ENCODE data around the gene FAM32A. TPM values are rescaled to one million over a fixed set of nuclear protein-coding genes. Genes with fewer than 3 reads are reported as not detected.

FAM32A gene
- total RNA-seq, 2 donors from 2014 or later, result 74.8 to 75.5 TPM

DNA sequence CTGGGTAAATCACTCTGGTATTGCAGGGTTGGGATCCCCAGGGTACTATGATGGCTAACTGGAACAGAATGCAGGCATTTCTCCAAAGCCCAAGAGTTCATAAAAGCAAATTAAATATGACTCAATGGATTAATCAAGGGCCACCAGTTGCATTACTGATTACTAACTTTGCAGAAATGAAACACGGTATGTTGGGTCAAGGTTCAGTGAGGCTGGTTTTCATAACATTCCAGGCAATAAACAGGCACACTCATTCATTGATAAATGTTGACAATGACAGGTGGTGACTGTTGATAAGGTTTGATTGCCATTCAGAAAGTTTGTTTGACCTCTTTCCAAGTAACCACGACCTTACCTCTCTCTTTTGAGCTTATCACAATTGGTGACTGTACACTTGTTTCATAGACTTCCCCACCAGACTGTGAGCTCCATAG, 12.0 kb downstream of the FAM32A start:
- ATAC-seq (ENCODE audit: insufficient number of reproducible peaks, low FRiP score, low read depth) (no peak), DNase-seq (ENCODE audit: low spot score) (no peak)
- H3K4me3 ChIP-seq, result peak overlapping the region; percentile 98

GRCh38 chr19:16197622-16198369, 12.6 kb downstream of the FAM32A start, which contains the start of gene AP1M1:
Gene AP1M1 (plus strand): TSS chr19:16197911. CDS start chr19:16198027, 116 bp downstream.
- TF ChIP-seq, protein P1, sequence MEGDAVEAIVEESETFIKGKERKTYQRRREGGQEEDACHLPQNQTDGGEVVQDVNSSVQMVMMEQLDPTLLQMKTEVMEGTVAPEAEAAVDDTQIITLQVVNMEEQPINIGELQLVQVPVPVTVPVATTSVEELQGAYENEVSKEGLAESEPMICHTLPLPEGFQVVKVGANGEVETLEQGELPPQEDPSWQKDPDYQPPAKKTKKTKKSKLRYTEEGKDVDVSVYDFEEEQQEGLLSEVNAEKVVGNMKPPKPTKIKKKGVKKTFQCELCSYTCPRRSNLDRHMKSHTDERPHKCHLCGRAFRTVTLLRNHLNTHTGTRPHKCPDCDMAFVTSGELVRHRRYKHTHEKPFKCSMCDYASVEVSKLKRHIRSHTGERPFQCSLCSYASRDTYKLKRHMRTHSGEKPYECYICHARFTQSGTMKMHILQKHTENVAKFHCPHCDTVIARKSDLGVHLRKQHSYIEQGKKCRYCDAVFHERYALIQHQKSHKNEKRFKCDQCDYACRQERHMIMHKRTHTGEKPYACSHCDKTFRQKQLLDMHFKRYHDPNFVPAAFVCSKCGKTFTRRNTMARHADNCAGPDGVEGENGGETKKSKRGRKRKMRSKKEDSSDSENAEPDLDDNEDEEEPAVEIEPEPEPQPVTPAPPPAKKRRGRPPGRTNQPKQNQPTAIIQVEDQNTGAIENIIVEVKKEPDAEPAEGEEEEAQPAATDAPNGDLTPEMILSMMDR (IDR thresholded peaks at IDR 0.05), result no peak
- H3K4me3 ChIP-seq, result peak within 1 kb of the TSS; percentile 98
- no peaks in the 10 kb centered on the region for H3K9me3 ChIP-seq
- H3K4me1 ChIP-seq (ENCODE audit: control insufficient read depth in 1 of 2, low read depth in 2 of 2), result peaks cover 18 to 22% of the 10 kb centered on the region in 2 donors
- no peaks in the 10 kb centered on the region for H3K27me3 ChIP-seq (replicated peaks; ENCODE audit: insufficient read depth)
- DNase-seq (ENCODE audit: low spot score) (peak; percentile 89), ATAC-seq (ENCODE audit: insufficient number of reproducible peaks, low FRiP score, low read depth) (peak; percentile 89)
- peaks cover 7% of the 10 kb centered on the region for H3K36me3 ChIP-seq
- H3K27ac ChIP-seq, result peak within 1 kb of the TSS; percentile 74 to 85

More for the DNA sequence above, 12.0 kb downstream of the FAM32A start:
- no peaks in the 10 kb centered on the region for H3K9me3 ChIP-seq
- H3K4me1 ChIP-seq (ENCODE audit: control insufficient read depth in 1 of 2, low read depth in 2 of 2), result peaks cover 18 to 22% of the 10 kb centered on the region in 2 donors
- peaks cover 3% of the 10 kb centered on the region for H3K36me3 ChIP-seq
- H3K27me3 ChIP-seq (replicated peaks; ENCODE audit: insufficient read depth), result no peaks in the 10 kb centered on the region
- H3K27ac ChIP-seq, result peak overlapping the region; percentile 74 to 85
- TF ChIP-seq, protein P1 (IDR thresholded peaks at IDR 0.05), result no peak

- peaks cover 18 to 22% of the 10 kb centered on the region in 2 donors for H3K4me1 ChIP-seq (ENCODE audit: control insufficient read depth in 1 of 2, low read depth in 2 of 2)
- H3K27ac ChIP-seq, result peak overlapping the region; percentile 50 to 85
- ATAC-seq (ENCODE audit: insufficient number of reproducible peaks, low FRiP score, low read depth) (no peak), DNase-seq (ENCODE audit: low spot score) (no peak)
- H3K27me3 ChIP-seq (replicated peaks; ENCODE audit: insufficient read depth), result no peaks in the 10 kb centered on the region
- TF ChIP-seq, protein P1 (IDR thresholded peaks at IDR 0.05), result no peak
- H3K36me3 ChIP-seq, result peaks cover 11% of the 10 kb centered on the region
- peak overlapping the region; percentile 98 for H3K4me3 ChIP-seq
- no peaks in the 10 kb centered on the region for H3K9me3 ChIP-seq
Measured at GRCh38 chr19:16198370-16198651, 13.1 kb downstream of the FAM32A start.

DNA sequence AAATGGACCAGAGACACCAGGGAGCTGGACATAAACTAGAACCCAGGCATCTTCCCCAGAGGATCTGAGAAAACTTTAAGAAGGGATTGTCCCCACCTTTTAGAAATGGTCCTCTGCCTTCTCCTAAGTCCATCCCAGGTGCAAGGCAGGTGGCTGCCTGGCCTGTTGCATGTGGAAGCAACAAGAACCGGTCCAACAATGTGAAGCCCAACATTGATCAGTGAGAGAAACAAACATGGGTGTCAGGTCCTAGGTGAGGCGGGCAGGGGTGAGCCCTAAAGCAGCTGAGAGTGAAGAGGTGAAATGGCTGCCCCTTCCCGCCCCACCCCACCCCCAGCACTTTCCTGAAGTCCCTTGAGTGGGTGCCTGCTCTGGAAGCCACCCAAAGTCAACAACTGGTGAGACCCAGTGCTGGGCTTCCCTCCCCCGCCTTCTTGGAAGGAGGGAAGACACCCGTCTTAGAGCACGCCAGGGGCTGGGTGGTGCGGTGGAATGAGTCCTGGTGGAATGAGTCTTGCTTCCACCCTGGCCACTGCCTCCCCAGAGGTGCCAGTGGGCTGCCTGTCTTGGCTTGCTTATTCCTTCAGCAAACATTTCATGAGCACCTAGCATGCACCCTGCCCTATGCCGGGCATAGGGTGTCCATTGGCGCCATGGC, 14.2 kb downstream of the FAM32A start:
- Histone ChIP-seq H3K27ac (no peak overlapping the region), H3K27me3 (replicated peaks; ENCODE audit: insufficient read depth) (no peaks in the 10 kb centered on the region), H3K36me3 (peaks cover 22% of the 10 kb centered on the region), H3K4me1 (ENCODE audit: control insufficient read depth in 1 of 2, low read depth in 2 of 2) (peaks cover 18 to 22% of the 10 kb centered on the region in 2 donors), H3K4me3 (peak overlapping the region; percentile 98), H3K9me3 (no peaks in the 10 kb centered on the region)
- DNase-seq (ENCODE audit: low spot score) (no peak), ATAC-seq (ENCODE audit: insufficient number of reproducible peaks, low FRiP score, low read depth) (no peak)
- TF ChIP-seq, protein P1 (IDR thresholded peaks at IDR 0.05), result no peak

All from thoracic aorta (tissue), 2 donors.